Measurements from ENCODE around the gene UXS1.

- TF ChIP-seq POLR2A (IDR thresholded peaks at IDR 0.05; ENCODE audit: low read length) (no peak), GATA1 (IDR thresholded peaks at IDR 0.05; ENCODE audit: low read depth, low read length) (no peak)
Measured at GRCh38 chr2:106161341-106161740, 32.8 kb downstream of the UXS1 start.
